HEK293T (cell line): Measurements from ENCODE around the gene ZNG1F.
"Not testable (repeated sequence)": the region's sequence is repeated elsewhere in the genome, so short reads cannot be mapped to it uniquely, and the experiment has no call there.

Experiments used
- FOXA1 ChIP-seq: fragments of 450-650 bp; IDR thresholded peaks from 2 replicates; pipeline ENCODE4 v1.6.1; 2016; ENCODE audit warnings: mild to moderate bottlenecking
- ZNF384 ChIP-seq: fragments of 450-650 bp; IDR thresholded peaks from 2 replicates; pipeline ENCODE4 v1.6.1; 2016

DNA sequence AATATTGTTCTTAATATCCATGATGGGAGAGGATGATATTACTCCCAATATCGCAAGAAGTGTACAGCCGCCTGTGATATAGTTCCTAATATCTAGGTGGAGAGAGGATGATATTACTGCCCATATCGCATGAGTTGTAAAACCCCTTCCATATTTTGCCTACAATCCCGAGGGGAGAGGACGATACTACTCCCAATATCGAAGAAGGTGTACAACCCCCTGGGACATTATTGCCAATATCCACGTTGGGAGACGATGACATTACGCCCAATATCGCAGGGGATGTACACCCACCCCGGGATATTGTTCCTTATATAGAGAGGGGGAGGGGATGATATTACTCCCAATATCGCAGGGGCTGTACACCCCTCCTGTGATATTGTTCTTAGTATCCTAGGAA lies 77.7 kb downstream of the ZNG1F start:
- not testable (repeated sequence) for TF ChIP-seq ZNF384, FOXA1
